HG02678 (cell line): Measurements from ENCODE around the gene RNU7-1.

Experiments
- ATAC-seq: cut with Tn5 transposase; IDR thresholded peaks from one replicate; pipeline ENCODE4 v1.9.1; 2021; ENCODE audit warnings: mild to moderate bottlenecking, moderate library complexity; ENCODE audit not compliant: unreplicated experiment

The RNU7-1 gene

DNA sequence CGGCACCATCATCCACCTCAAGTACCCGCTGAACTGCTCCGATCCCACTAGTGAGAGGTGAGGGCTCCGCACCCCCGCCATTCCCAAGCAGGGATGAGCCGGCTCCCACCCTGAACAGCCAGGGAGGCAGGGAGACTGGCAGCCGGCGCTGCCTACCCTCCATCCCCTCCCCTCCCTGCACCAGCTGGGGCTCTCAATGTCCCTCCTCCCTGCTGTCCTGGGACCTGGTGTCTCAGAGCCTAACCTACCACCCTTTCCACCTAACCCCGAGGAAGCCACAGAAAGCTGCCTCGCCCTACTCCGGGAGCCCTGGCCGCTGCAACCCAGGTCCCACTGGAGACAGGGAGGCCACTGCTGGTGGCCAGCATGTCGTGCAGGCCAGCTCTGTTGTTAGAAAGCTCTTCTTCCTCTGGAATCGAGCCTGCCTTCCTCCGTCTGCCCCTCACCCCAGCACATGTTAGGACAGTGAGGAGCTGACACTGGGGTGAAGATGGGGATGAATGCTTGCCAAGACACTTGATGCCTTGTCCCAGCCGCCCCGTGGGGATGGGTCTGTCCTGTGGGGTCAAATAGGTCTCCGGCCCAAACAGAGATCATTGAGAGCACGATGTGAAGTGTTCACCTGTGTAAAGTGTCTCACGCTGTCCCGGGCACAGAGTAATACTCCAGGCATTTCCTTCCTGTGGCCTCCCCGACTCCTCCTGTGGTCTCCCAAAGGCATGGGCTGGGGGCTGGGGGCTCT lies 8.7 kb downstream of the RNU7-1 start:
- no peak for ATAC-seq

DNA sequence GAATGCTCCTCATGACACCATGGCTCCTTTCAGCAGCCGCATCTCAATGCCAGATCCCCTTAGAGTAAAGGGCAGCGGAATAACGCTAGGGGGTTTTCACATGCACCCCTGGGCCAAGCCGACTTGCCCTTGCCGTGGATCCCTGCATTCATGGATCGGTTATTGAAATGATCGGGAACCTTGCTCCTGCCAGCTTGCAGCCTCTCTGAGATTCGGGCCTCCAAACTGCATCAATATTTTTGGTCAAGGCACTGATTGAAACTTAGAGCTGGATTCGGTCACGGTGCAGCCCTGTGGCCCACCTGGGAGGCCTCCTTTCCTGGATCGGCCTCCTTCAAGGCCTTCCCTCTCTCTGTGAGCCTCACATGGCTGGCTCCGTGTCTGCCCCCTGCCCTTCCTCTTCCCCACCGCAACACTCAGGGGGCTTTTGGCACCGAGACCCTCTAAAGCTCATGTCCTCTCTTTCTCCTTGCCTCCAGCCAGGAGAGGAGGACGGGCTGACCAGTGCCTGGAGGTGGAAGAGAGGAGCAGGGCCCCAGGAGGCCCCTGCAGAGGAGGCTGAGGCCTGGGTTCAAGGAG lies 9.3 kb downstream of the RNU7-1 start:
- no peak for ATAC-seq

DNA sequence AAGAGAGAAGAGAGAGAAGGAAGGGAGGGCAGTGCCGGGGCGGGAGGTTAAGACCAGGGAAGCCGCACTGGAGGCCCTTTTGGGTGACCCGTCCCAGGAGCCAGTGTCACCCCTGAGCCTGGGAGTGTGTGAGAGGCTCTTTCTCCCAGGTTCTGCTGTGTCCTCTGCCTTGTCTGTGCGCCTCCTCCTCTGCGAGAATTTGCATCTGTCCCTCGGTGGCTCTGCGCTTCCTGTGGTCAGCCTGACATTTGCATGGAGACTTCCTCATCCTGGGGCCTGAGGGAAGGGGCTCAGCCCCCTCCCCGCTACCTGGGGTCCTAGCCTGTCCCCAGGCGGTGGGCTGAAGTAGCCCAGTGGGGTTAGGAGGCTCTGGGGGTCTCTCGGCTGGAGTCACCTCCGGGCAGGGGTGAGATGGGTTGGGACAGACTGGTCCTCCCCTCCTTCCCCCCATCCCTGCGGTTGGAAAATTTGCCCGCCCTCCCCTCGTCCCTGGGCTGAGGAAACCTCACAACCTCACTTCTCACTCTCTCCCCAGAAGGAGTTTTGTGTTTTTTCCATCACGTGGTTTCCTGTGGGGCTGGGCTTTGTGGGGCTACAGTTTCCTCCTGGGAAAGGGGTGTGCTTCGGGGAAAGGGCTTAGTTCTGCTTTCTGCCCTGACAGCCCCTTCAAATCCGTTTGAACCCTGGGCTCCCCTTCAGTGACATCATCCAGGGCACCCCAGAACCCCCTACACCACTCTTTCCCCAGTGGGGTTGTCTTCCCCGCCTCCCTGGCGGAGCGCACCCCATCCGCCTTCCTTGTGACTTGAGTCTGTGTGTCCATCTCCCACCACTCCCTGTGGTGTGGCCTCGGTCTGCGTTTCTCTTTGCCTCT lies 10.1 kb downstream of the RNU7-1 start:
- ATAC-seq, result peak; percentile 50

DNA sequence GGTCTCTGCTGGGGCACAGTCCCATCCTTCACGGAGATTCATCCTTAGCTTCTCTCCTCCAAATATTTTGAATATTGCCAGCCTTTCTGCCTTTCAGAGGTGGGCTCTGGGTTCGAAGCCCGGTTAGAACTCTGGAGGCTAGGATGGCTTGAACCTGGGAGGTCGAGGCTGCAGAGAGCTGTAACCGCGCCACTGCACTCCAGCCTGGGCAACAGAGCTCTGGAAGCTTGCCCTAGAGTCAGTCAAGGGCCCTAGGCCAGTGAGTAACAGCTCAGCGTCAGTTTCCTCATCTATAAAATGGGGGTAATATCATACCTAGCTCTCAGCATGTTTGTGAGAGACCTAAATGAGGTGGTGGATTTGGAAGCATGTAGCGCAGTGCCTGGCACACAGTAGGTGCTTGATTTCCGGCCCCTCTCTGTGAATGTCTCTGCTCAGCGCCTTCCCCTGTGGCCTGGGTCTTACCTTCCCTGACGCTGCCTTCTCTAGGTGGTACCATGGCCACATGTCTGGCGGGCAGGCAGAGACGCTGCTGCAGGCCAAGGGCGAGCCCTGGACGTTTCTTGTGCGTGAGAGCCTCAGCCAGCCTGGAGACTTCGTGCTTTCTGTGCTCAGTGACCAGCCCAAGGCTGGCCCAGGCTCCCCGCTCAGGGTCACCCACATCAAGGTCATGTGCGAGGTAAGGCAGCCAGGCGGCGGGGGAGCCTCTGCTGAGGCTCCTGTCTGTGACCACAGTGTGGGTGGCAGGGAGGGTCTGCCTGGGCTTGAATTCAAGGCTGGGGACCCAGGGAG lies 10.9 kb downstream of the RNU7-1 start:
- ATAC-seq, result no peak

DNA sequence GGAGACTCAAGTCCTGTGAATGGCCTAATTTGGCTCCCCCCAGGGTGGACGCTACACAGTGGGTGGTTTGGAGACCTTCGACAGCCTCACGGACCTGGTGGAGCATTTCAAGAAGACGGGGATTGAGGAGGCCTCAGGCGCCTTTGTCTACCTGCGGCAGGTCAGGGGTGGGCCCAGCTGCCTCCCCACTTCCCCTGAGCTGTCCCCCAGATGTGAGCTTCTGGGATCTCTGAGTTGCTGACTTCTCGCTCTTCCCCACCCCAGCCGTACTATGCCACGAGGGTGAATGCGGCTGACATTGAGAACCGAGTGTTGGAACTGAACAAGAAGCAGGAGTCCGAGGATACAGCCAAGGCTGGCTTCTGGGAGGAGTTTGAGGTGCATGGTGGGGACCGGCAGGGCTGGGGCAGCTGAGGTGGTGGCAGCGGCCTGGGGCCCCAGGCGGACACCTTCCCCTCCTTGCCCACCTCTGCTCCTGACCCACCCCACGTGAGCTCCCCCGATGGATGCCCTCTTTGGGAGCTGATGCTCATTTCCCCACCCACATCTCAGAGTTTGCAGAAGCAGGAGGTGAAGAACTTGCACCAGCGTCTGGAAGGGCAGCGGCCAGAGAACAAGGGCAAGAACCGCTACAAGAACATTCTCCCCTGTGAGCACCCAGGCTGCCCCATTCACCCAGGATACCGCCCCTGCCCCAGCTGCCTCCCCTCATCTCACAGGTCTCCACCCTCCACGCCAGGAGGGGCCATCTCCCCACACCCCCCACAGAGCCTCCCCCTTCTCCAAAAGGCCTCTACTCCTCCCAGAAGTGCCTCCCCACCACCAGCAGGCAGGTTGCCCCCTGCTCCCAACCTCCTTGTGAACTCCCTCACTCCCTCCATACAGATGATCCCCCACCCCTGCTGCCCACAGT lies 11.7 kb downstream of the RNU7-1 start:
- no peak for ATAC-seq

DNA sequence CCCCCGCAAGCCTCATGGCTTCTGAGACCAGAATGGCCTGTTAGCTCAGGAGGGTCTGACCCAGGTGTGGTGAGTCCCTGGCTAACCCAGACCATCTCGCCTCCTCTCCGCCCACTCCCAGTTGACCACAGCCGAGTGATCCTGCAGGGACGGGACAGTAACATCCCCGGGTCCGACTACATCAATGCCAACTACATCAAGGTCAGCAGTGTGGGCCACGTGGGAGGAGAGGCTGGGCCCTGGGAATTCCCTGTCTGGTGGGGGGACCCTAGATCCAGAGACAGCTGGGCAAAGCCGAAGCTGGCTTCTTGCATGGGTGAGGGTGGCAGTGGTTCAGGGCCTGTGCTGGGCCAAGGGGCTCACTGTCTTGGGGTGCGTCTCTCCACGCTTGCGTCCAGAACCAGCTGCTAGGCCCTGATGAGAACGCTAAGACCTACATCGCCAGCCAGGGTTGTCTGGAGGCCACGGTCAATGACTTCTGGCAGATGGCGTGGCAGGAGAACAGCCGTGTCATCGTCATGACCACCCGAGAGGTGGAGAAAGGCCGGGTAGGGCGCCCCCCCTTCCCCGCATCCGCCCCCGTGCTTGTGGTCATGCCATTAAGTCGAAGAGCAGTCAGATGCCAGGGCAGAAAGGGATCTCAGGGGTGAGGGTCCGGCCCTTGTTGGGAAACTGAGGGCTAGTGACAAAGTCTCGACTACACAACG lies 12.6 kb downstream of the RNU7-1 start:
- ATAC-seq, result no peak

DNA sequence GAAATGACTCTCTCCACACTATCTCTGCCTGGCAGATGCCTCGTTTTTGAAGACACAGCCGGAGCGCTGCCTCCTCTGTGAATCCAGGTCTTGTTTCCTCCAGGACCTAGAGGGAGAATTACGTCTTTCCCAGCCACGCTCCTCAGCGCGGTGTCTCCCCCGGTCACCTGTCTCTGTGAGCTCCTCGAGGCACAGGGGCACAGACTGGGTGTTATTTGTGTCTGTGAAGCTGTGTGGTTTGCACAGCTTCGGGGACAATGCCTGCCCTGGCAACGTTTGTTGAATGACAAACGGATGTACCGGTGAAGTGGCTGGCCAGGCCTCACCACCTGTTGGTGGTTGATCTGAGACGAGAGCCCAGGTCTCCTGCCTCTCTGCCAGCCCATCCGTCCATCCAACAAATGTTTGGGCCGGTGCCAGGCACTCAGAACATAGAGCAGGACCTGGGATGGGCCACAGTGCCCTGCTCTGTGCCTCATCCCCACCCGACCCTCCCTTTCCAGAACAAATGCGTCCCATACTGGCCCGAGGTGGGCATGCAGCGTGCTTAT lies 13.6 kb downstream of the RNU7-1 start:
- ATAC-seq, result no peak

DNA sequence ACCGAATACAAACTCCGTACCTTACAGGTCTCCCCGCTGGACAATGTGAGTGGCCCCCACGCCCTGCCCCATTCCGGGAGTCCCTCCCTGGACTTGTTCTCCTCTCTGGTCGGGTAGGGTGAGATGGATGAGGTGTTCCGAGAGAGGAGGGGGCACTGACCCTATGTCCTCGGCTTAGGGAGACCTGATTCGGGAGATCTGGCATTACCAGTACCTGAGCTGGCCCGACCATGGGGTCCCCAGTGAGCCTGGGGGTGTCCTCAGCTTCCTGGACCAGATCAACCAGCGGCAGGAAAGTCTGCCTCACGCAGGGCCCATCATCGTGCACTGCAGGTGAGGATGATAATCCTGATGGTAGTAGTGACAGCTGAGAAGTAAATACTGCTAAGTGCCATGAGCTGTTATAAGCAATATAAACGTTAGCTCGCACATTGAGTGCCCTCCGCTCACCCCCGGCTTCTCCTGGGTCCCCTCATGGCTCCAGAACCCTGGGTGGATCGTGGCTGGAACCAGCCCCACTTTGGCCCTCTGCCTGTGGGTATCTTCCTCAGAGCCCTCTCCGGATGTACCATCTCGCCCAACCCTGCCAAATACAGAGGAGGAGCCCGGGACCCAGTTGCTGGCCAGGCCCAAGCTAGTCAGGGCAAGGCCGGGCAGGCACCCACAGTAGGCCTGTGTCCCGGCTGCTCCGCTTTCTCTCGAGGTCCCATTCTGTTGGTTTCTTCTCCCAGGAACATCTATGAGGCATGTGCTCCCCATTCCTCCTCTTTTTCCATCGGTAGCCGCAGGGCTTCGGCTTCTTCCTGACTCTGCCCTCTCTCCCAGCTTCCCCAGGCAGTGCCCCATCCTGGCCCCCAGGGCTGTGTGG lies 14.4 kb downstream of the RNU7-1 start:
- no peak for ATAC-seq

DNA sequence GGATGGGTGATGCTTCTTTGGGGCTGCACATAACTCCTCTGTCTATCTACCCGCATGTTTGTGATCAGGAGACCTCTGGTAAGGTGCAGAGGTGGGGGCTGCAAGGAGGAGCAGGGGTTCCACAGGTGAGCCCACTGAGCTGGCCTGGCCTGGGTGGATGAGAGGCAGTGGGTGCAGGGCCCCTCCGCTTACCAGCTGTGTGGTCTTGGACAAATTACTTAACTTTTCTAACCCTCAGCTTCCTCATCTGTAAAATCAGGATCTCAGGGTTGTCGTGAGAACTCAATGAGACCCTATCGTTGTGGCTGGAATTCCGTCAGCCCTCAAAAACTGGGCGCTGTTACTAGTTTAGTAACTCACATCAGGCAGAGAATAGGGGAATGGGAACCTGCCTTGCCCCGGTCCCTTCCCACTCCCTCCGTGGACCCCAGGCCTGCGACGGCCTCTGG lies 15.0 kb downstream of the RNU7-1 start:
- no peak for ATAC-seq

DNA sequence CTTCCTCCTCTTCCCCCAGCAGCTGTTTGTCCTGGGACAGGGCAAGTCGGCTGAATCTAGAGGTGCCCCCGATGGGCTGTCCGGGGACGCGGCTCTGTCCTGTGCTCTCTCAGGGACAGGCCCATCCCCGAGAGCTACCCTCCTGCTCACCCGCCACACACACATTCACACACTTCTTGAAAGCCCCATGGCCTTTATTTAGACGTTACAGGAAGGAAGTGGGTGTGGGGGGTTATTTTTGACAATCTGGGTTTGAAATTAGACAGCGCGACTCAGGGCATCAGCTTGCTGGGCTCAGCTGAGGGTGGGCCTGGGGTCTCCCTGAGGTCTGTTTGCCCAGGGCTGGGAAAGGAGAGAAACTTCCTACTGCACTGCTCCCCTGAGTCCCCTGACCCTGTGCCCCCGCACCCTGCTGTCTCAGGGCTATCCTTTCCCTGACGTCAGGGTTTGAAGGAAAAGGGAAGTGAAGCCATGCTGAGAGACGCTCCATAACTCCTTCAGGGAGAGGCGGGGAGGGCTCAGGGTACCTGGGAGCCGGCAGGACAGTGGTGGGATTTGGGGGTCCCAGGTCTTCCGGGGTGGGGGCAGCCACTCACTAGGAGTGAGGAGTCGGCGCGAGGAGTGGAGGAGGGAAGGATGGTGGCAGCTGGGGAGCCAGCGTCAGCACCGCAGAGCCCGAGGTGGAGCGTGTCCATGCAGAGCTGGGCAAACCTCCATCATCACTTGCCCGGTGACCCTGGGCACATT lies 15.6 kb downstream of the RNU7-1 start:
- peak; percentile 61 for ATAC-seq

DNA sequence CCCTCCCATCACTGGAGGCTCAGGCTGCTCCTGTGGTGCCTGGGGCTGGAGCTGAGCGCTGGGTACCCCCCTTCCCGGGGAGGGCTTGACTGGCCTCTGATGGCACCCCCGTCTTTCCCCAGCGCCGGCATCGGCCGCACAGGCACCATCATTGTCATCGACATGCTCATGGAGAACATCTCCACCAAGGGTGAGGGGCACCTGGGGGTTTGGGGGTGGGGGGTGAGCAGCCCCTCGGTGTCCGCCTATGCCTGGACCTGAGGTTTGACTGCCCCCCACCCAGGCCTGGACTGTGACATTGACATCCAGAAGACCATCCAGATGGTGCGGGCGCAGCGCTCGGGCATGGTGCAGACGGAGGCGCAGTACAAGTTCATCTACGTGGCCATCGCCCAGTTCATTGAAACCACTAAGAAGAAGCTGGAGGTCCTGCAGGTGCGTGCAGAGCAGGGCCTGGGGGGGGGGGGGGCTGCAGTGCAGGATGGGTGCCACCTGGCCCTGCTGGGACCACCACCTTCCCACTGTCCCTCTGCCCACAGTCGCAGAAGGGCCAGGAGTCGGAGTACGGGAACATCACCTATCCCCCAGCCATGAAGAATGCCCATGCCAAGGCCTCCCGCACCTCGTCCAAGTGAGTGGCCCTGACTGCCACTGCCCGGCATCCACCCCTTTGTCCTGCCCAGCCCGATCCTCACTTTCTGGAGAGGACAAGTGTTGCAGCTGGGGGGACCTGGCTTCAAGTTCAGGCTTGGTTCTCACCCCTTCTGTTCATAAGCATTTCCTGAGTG lies 16.4 kb downstream of the RNU7-1 start:
- ATAC-seq, result no peak

DNA sequence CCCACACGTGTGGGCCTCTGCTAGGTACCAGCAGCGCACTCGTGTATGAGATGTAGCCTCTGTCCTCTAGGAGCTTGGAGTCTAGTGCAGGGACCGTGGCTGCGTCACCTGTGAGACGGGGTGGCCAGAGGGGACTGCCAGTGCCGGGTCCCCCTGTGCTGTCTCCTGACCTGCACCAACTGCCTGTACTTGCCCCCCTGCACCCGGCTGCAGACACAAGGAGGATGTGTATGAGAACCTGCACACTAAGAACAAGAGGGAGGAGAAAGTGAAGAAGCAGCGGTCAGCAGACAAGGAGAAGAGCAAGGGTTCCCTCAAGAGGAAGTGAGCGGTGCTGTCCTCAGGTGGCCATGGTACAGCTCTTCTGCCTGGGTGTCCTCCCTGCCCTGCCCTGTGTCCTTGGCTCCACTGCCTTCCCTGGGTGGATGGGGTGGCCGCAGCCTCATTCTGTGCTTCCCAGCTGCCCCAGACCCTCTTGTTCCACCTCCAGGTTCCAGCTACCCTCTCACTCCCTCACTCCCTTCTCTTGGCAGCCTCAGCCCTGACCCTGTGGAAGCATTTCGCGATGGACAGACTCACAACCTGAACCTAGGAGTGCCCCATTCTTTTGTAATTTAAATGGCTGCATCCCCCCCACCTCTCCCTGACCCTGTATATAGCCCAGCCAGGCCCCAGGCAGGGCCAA lies 17.1 kb downstream of the RNU7-1 start:
- ATAC-seq, result no peak

DNA sequence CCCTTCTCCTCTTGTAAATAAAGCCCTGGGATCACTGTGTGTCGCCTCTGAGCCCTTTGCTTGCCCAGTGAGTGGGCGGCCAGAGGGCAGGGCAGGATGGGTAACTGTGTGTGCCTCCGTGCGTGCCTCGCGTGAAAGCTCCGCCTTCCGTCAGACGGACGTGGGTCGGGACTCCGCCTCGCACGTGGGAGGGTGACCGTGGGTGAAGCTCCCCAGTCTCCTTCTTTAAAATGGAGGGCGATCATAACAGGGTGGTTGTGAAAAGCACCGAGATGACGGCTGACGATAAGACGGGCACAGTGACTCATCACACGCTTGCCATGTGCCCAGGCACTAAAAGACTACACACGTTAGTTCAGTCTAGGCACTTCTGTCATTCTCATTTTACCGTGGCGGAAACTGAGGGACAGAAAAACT lies 17.7 kb downstream of the RNU7-1 start:
- ATAC-seq, result no peak

DNA sequence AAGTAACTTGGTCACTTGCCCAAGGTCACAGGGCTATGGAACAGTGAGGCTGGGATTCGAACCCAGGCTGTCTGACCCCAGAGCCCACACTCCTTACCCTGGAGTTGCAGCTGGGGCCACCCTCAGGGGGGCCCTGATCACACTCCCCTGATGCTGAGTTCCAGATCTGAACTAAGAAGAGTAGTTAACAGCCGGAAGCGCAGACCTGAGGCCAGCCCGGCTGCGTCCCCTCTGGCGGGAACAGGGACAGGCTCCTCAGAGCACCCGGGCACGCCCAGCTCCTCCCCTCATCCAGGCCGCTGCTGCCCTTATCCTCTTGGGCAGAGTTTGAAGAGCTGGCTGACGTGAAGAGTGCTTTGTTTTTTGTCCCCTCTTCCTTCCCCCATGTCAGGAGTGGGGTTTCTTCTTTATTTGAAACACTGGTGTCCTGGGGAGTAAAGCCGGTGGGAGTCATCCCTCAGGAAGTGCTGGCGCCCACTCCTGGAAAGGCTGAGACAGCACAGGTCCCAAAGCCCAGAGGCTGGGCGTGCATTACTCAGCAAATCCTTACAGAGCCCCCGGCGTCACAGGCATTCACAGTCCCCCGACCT lies 18.2 kb downstream of the RNU7-1 start:
- no peak for ATAC-seq

DNA sequence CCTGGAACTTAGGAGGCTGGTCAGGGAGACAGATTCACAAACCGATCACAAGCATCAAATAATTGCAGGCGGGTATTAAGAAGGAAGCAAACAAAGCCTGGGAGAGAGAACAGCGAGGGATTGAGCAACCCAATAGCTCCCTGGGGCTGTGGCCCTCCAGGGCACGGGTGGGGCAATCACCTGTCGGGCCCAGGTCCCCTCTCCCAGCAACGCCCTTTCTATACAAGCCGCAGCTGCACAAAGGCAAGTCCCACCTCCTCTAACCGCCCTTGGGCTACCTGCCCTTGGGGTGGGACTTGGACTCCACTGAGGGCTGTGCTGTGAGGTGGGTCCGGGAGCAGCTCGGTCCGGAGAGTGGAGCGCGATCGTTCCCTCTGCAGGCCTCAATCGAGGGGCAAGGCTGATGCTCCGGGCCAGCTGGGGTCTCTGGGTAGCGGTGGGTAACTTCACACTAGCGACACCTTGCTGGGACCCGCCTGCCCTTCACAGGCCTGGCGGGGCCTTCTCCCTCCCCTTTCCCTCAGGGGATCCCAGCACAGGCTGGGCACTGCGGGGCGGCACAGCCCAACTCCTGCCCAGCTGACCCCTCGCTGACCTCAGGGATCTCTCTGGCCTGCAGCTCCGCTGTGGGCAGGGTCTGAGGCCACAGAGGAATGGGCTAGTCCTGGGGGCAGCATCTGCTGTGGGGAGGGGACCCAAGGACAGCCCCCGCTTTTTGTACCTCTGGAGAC lies 18.8 kb downstream of the RNU7-1 start:
- no peak for ATAC-seq
